Heart left ventricle (tissue), 16 donors: ENCODE measurements around the gene MIB1. TPM values are rescaled to one million over a fixed set of nuclear protein-coding genes. Genes with fewer than 3 reads are reported as not detected.

Source experiments
- ATAC-seq, 4 donors: fragments of 200-7000 bp; cut with Tn5 transposase; one replicate each; pipeline ENCODE4 v1.9.1; 2020 to 2022; ENCODE audit warnings: moderate library complexity in 4 of 4, mild to moderate bottlenecking in 3 of 4, moderate number of reproducible peaks in 1 of 4
- DNase-seq, 5 donors: peaks; one replicate each; pipeline ENCODE4 v3.0.0-alpha.2; 2020
- H3K27ac ChIP-seq, 12 donors: fragments of 200-600 bp; sonication (generic) in 4 of 12; one replicate each; pipeline versions ENCODE4 v1.5.0 to v1.8.0; 2016 to 2022; ENCODE audit warnings: mild to moderate bottlenecking in 2 of 12
- H3K27me3 ChIP-seq, 9 donors: fragments of 200-600 bp; sonication (generic) in 2 of 9; one replicate each; pipeline versions ENCODE4 v1.5.1 to v1.8.0; 2016 to 2022; ENCODE audit warnings: mild to moderate bottlenecking in 3 of 9
- H3K36me3 ChIP-seq, 9 donors: fragments of 200-600 bp; sonication (generic) in 2 of 9; one replicate each; pipeline versions ENCODE4 v1.5.0 to v1.8.0; 2018 to 2022; ENCODE audit warnings: mild to moderate bottlenecking in 2 of 9
- H3K4me1 ChIP-seq, 12 donors: fragments of 200-600 bp; sonication (generic) in 4 of 12; one replicate each; pipeline versions ENCODE4 v1.5.0 to v1.8.0; 2016 to 2022; ENCODE audit warnings: mild to moderate bottlenecking in 3 of 12
- H3K4me3 ChIP-seq, 12 donors: fragments of 200-600 bp; sonication (generic) in 4 of 12; one replicate each; pipeline versions ENCODE4 v1.5.0 to v1.8.0; 2017 to 2022; ENCODE audit warnings: mild to moderate bottlenecking in 9 of 12, moderate library complexity in 4 of 12
- H3K9me3 ChIP-seq, 12 donors: fragments of 200-600 bp; sonication (generic) in 4 of 12; one replicate each; pipeline versions ENCODE4 v1.5.0 to v1.8.0; 2016 to 2022; ENCODE audit warnings: mild to moderate bottlenecking in 1 of 12
- CTCF ChIP-seq, 12 donors: fragments of 200-600 bp; sonication (generic) in 4 of 12; IDR thresholded peaks; one replicate each; pipeline versions ENCODE4 v1.5.0 to v1.8.0; 2018 to 2022; ENCODE audit warnings: antibody characterized with exemption in 12 of 12, mild to moderate bottlenecking in 5 of 12
- POLR2A ChIP-seq, 2 donors: fragments of 450-650 bp; IDR thresholded peaks; one replicate each; pipeline ENCODE4 v1.6.1; 2017; ENCODE audit warnings: antibody characterized with exemption in 2 of 2, mild to moderate bottlenecking in 2 of 2, moderate library complexity in 2 of 2
- WGBS, 4 donors: extraction: QIAGEN DNeasy Blood & Tissue Kit in 2 of 4; methylation state at CpG; one replicate each; pipeline versions ENCODE4 v1.1.5 to v1.1.7; 2013 to 2018; 5-methylcytosine and 5-hydroxymethylcytosine counted together
- intact Hi-C, 10 donors: fragments of 100-400 bp; cut with DNase I; formaldehyde crosslinking; loops; one replicate each; pipeline versions ENCODE4 v1.11.1 to v1.14.2; 2022
- polyA plus RNA-seq, 2 donors: library from polyadenylated mRNA; stranded (reverse); fragments of 200-250 nt; gene quantifications; one replicate each; pipeline ENCODE4 v1.2.3, GENCODE V29; 2013
- total RNA-seq, 9 donors: library from RNA; depleted of rRNA in 2 of 9; stranded (reverse); fragments of >200 nt in 2 of 9; fragmentation: NEBNext Ultra II Directional in 3 of 9; extraction: Animal tissue kit (Norgen Biotek cat#: 25700) in 3 of 9; gene quantifications; one replicate each; pipeline versions ENCODE4 v1.1.0 to v1.2.4, GENCODE V29; 2016 to 2023
- donor health status: ischemic (EF 13 %, LVEDD 7.1; RV severe dilation, severe dysfunction).
- donor health status: healthy with polysubstance abuse.
- donor health status: DM: no; HTN: yes; CAD: no.
- donor health status: DM: no; HTN: no; CAD: no.
- donor health status: ischemic (EF 25% LVEDD 6.9; RV normal size, moderate dysfunction).
- donor health status: ischemic (EF 25% LVEDD 5.7; RV mildly dilated, moderate dysfunction).
- donor health status: healthy.
- donor health status: DM: yes; HTN: yes; CAD: no.
- donor health status: ischemic (EF 35%, LVEDD 5.7; RV mildly dilated, moderate dysfunction).
- donor health status: nonischemic (EF 11% LVEDD 7.7; RV severe dilation, severe dysfunction).
- donor health status: DM: yes; HTN: yes; CAD: no.
- donor health status: PGD.
- donor health status: ischemic (EF 29% LVEDD 5.4; RV normal size, mild dysfunction).
- donor health status: nonischemic (EF 23%, LVEDD 6.1; RV moderate dilation, normal function).

Gene MIB1
- total and polyA plus RNA-seq, 11 donors: 2.5 to 33.4 (median 19.5) TPM

- 78 to 93% (median 83%) methylated on average over 2 of the region's 2 CpGs for WGBS, 4 donors
- no peaks in the 10 kb centered on the region for H3K36me3 ChIP-seq
- H3K27ac ChIP-seq: no peak overlapping the region
- ATAC-seq (no peak), DNase-seq (no peak)
- no peak overlapping the region for H3K4me3 ChIP-seq
- no peaks in the 10 kb centered on the region for H3K27me3 ChIP-seq
- no peaks in the 10 kb centered on the region for H3K9me3 ChIP-seq
- H3K4me1 ChIP-seq: peaks cover 0 to 41% (median 18%) of the 10 kb centered on the region in 12 donors
- TF ChIP-seq POLR2A (IDR thresholded peaks at IDR 0.05) (no peak), CTCF (IDR thresholded peaks at IDR 0.05) (no peak)
- intact Hi-C loops: loop anchor here in 3 of 10 donors (10.0 kb wide), 3 partner anchors 47 to 143 kb away; partner anchors contain the start of genes ESCO1 (in 1 of the 3) and SNRPD1 (in 1 of the 3)
These were observed 7.4 kb downstream of the MIB1 start for GRCh38 chr18:21747764-21748693.

- no peak overlapping the region for H3K4me3 ChIP-seq
These were observed 17.2 kb downstream of the MIB1 start for GRCh38 chr18:21757833-21758232.

GRCh38 chr18:21759836-21760235 is 19.2 kb downstream of the MIB1 start:
- Histone ChIP-seq H3K4me3 (no peak overlapping the region), H3K9me3 (no peaks in the 10 kb centered on the region), H3K27me3 (no peaks in the 10 kb centered on the region), H3K4me1 (peaks cover 0 to 28% (median 18%) of the 10 kb centered on the region in 12 donors), H3K27ac (no peak overlapping the region), H3K36me3 (no peaks in the 10 kb centered on the region)
- DNase-seq: no peak
- ATAC-seq: no peak
- intact Hi-C loops: no loop called here
- TF ChIP-seq CTCF (IDR thresholded peaks at IDR 0.05) (no peak), POLR2A (IDR thresholded peaks at IDR 0.05) (no peak)
- 67 to 72% (median 70%) methylated on average over 2 of the region's 2 CpGs for WGBS, 4 donors

More at GRCh38 chr18:21757833-21758232, 17.2 kb downstream of the MIB1 start:
- no peak for DNase-seq
- Histone ChIP-seq H3K9me3 (no peaks in the 10 kb centered on the region), H3K4me1 (peaks cover 0 to 19% (median 6%) of the 10 kb centered on the region in 12 donors), H3K27ac (no peak overlapping the region), H3K27me3 (no peaks in the 10 kb centered on the region), H3K36me3 (no peaks in the 10 kb centered on the region)
- no peak for TF ChIP-seq POLR2A (IDR thresholded peaks at IDR 0.05)
- intact Hi-C loops: no loop called here
- 95 to 99% (median 96%) methylated on average over 3 of the region's 3 CpGs for WGBS, 4 donors
- no peak for ATAC-seq

GRCh38 chr18:21760321-21760720 is 19.7 kb downstream of the MIB1 start:
- DNase-seq (no peak), ATAC-seq (no peak)
- Histone ChIP-seq H3K4me3 (no peak overlapping the region), H3K27ac (no peak overlapping the region), H3K36me3 (no peaks in the 10 kb centered on the region), H3K27me3 (no peaks in the 10 kb centered on the region), H3K4me1 (peaks cover 0 to 26% (median 16%) of the 10 kb centered on the region in 12 donors), H3K9me3 (no peaks in the 10 kb centered on the region)
- TF ChIP-seq POLR2A (IDR thresholded peaks at IDR 0.05) (no peak), CTCF (IDR thresholded peaks at IDR 0.05) (no peak)
- intact Hi-C loops: no loop called here
